ENCODE results near the gene OSTC.

GRCh38 chr4:108622828-108623227, 27.6 kb upstream of the OSTC start:
- no peak for TF ChIP-seq CTCF (IDR thresholded peaks at IDR 0.05 in 8 of 11, conservative IDR thresholded peaks at IDR 0.05 in 3 of 11)
- TF ChIP-seq POLR2AphosphoS5 (IDR thresholded peaks at IDR 0.05), result no peak
- TF ChIP-seq POLR2A (IDR thresholded peaks at IDR 0.05), result no peak

Measured in spleen (tissue), 7 donors.